ENCODE measurements around the gene LZTFL1.

Gene LZTFL1

GRCh38 chr3:45782381-45782780 lies 59.5 kb downstream of the LZTFL1 start:
- DNase-seq = no peak

GRCh38 chr3:45781841-45782240 lies 60.1 kb downstream of the LZTFL1 start:
- no peak for DNase-seq

GRCh38 chr3:45781271-45781670 lies 60.6 kb downstream of the LZTFL1 start:
- DNase-seq = no peak

GRCh38 chr3:45779746-45780735 lies 61.9 kb downstream of the LZTFL1 start:
- DNase-seq = no peak

GRCh38 chr3:45778761-45779201 lies 63.1 kb downstream of the LZTFL1 start:
- no peak for DNase-seq

- DNase-seq = no peak
Measured at GRCh38 chr3:45777746-45778386, 64.1 kb downstream of the LZTFL1 start.

GRCh38 chr3:45777111-45777745 lies 64.7 kb downstream of the LZTFL1 start:
- no peak for DNase-seq

GRCh38 chr3:45776611-45777010 lies 65.3 kb downstream of the LZTFL1 start:
- DNase-seq = no peak

- DNase-seq = no peak
Measured at GRCh38 chr3:45776301-45776595, 65.7 kb downstream of the LZTFL1 start.

- no peak for DNase-seq
Measured at GRCh38 chr3:45775571-45776300, 66.2 kb downstream of the LZTFL1 start.

- DNase-seq = no peak
Measured at GRCh38 chr3:45774581-45775521, 67.1 kb downstream of the LZTFL1 start.

- DNase-seq = no peak
Measured at GRCh38 chr3:45773714-45774449, 68.0 kb downstream of the LZTFL1 start.
